Brain microvascular endothelial cell (primary cell): ENCODE measurements around the gene IGSF21.
"Not testable (repeated sequence)": the region's sequence is repeated elsewhere in the genome, so short reads cannot be mapped to it uniquely, and the experiment has no call there.

Experiments
- DNase-seq: peaks from one replicate; pipeline ENCODE4 v3.0.0-alpha.2; 2020
- H3K27ac ChIP-seq: fragments of 250-450 bp; sonication (Bioruptor Pico); 2 replicates; pipeline ENCODE4 v1.5.1; 2020; ENCODE audit warnings: mild to moderate bottlenecking, moderate library complexity
- H3K27me3 ChIP-seq: fragments of 250-450 bp; sonication (Bioruptor Pico); replicated peaks from 2 replicates; pipeline ENCODE4 v1.5.1; 2020; ENCODE audit warnings: mild to moderate bottlenecking
- H3K36me3 ChIP-seq: fragments of 250-450 bp; sonication (Bioruptor Pico); replicated peaks from 2 replicates; pipeline ENCODE4 v1.5.1; 2020; ENCODE audit warnings: mild to moderate bottlenecking
- H3K4me3 ChIP-seq: 2 replicates; pipeline ENCODE4 v1.5.1; 2011; ENCODE audit warnings: low read depth, mild to moderate bottlenecking, control low read depth, low read length, moderate library complexity
- in situ Hi-C: cut with HindIII; loops from 2 replicates; pipeline ENCODE4 v1.10.0; 2017; ENCODE audit warnings: low sequenced_read_pairs, low pct_ligation_motif_present
- TF ChIP-seq, protein P1 (sequence below): IDR thresholded peaks from 2 replicates; pipeline ENCODE4 v1.5.1; 2011; ENCODE audit warnings: low read depth, mild to moderate bottlenecking, moderate library complexity, low read length, control low read depth, inconsistent platforms; ENCODE audit errors: missing control alignments

IGSF21 gene

DNA sequence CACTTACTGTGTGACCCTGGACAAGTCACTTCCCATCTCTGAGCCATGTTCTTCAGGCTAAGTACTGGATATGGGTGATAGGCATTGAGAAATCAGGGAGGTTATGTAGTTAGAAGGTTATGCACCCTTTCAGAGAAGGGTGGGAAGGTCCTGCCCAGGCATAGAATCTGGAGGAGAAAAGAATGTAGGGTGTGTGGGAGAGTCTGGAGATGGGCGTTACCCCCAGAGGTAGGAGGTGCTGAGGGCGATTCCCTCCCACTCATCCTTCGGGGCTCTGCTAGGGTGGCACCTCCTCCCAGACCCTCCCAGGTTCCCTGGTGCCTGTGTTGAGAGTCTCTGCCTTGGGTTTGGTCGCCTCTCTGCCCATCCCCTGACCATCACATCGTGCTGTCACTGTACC lies 51.1 kb downstream of the IGSF21 start:
- Histone ChIP-seq H3K4me3 (no peak overlapping the region), H3K27ac (no peak overlapping the region), H3K27me3 (no peaks in the 10 kb centered on the region), H3K36me3 (no peaks in the 10 kb centered on the region)
- TF ChIP-seq, protein P1, sequence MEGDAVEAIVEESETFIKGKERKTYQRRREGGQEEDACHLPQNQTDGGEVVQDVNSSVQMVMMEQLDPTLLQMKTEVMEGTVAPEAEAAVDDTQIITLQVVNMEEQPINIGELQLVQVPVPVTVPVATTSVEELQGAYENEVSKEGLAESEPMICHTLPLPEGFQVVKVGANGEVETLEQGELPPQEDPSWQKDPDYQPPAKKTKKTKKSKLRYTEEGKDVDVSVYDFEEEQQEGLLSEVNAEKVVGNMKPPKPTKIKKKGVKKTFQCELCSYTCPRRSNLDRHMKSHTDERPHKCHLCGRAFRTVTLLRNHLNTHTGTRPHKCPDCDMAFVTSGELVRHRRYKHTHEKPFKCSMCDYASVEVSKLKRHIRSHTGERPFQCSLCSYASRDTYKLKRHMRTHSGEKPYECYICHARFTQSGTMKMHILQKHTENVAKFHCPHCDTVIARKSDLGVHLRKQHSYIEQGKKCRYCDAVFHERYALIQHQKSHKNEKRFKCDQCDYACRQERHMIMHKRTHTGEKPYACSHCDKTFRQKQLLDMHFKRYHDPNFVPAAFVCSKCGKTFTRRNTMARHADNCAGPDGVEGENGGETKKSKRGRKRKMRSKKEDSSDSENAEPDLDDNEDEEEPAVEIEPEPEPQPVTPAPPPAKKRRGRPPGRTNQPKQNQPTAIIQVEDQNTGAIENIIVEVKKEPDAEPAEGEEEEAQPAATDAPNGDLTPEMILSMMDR: no peak
- DNase-seq: no peak
- in situ Hi-C loops: no loop called here

DNA sequence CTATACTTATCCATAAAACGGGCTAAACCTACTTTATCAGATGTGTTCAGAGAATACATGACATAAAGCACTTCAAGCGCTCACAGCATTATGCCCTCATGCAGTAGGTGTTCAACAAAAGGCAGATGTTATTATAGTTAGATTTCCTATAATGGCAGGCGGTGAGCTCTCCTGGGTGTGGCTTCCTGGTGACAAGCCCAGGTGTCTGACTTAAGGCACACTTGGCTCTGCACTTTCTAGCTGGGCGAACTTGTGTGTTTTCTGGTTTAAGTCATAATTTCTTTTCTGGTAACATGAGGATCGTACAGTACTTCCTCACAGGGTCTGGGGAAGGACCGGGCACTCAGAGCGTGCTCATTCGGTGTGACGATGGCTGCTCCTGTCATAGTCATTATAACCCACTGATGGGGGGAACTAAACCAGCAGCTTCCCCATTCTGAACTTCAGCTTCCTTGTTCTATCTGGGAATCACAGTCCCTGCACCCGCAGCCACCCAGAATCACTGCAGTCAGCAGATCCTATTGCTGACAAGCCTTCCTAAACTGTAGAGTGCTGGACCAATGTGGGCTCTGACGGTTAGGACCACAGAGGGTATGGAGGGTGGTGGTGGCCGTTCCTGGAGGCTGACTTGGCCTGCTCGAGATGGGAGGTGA lies 52.8 kb downstream of the IGSF21 start:
- in situ Hi-C loops: no loop called here
- Histone ChIP-seq H3K27me3 (no peaks in the 10 kb centered on the region), H3K4me3 (no peak overlapping the region), H3K36me3 (no peaks in the 10 kb centered on the region), H3K27ac (no peak overlapping the region)
- TF ChIP-seq, protein P1: no peak
- DNase-seq: no peak

DNA sequence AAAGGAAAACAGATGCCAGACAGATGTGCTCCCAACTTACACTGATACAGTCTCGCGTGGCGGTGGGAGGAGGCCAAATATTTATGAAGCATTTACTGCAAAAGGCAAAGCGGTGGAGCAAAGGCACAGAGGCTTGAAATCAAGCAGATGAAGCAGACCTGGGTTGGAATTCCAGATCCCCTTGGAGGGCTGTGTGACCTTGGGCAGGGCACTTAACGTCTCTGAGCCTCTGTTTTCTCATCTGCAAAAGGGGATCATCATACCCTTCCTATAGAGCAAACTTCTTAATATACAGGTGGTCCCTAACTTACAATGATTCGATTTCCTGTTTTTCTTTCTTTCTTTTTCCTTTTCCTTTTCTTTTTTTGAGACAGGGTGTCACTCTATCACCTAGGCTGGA lies 54.1 kb downstream of the IGSF21 start:
- no peaks in the 10 kb centered on the region for H3K36me3 ChIP-seq
- in situ Hi-C loops: no loop called here
- H3K27ac ChIP-seq: no peak overlapping the region
- no peaks in the 10 kb centered on the region for H3K27me3 ChIP-seq
- H3K4me3 ChIP-seq: no peak overlapping the region
- DNase-seq: no peak
- TF ChIP-seq, protein P1: no peak

- in situ Hi-C loops: not testable (repeated sequence)
These were observed 58.0 kb downstream of the IGSF21 start for GRCh38 chr1:18165640-18166039.

GRCh38 chr1:18166341-18166740 lies 58.7 kb downstream of the IGSF21 start:
- no peak for DNase-seq
- TF ChIP-seq, protein P1: no peak
- Histone ChIP-seq H3K4me3 (no peak overlapping the region), H3K27ac (no peak overlapping the region), H3K27me3 (no peaks in the 10 kb centered on the region), H3K36me3 (no peaks in the 10 kb centered on the region)
- in situ Hi-C loops: no loop called here

More at GRCh38 chr1:18165640-18166039, 58.0 kb downstream of the IGSF21 start:
- not testable (repeated sequence) for H3K27me3 ChIP-seq, DNase-seq, H3K36me3 ChIP-seq, H3K27ac ChIP-seq, H3K4me3 ChIP-seq

- H3K27ac ChIP-seq: no peak overlapping the region
- H3K36me3 ChIP-seq: no peaks in the 10 kb centered on the region
- TF ChIP-seq, protein P1: no peak
- no peak overlapping the region for H3K4me3 ChIP-seq
- in situ Hi-C loops: no loop called here
- DNase-seq: no peak
- no peaks in the 10 kb centered on the region for H3K27me3 ChIP-seq
These were observed 59.3 kb downstream of the IGSF21 start for GRCh38 chr1:18166929-18167328.
